NB4 (cell line): ENCODE results near the gene RPL38.

Experiments
- POLR2A ChIP-seq: IDR thresholded peaks from 2 replicates; pipeline ENCODE4 v1.6.1; 2011; ENCODE audit warnings: mild to moderate bottlenecking; ENCODE audit not compliant: insufficient read length; ENCODE audit errors: extremely low read depth
- TF ChIP-seq, protein P1 (sequence below): IDR thresholded peaks from one replicate; pipeline ENCODE4 v1.5.1; 2012; ENCODE audit warnings: low read depth, low read length

DNA sequence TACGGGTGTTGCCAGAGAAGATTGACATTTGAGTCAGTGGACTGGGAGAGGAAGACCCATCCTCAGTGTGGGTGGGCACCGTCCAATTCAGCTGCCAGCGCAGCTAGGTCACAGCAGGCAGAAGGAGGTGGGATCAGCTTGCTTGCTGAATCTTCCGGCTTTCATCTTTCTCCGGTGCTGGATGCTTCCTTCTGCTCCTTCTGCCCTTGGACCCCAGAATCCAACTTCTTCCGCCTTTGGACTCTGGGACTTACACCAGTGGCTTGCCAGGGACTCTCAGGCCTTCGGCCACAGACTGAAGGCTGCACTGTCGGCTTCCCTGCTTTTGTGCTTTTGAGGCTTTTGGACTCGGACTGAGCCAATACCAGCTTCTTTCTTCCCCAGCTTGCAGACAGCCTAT lies 46.1 kb upstream of the RPL38 start:
- TF ChIP-seq, protein P1, sequence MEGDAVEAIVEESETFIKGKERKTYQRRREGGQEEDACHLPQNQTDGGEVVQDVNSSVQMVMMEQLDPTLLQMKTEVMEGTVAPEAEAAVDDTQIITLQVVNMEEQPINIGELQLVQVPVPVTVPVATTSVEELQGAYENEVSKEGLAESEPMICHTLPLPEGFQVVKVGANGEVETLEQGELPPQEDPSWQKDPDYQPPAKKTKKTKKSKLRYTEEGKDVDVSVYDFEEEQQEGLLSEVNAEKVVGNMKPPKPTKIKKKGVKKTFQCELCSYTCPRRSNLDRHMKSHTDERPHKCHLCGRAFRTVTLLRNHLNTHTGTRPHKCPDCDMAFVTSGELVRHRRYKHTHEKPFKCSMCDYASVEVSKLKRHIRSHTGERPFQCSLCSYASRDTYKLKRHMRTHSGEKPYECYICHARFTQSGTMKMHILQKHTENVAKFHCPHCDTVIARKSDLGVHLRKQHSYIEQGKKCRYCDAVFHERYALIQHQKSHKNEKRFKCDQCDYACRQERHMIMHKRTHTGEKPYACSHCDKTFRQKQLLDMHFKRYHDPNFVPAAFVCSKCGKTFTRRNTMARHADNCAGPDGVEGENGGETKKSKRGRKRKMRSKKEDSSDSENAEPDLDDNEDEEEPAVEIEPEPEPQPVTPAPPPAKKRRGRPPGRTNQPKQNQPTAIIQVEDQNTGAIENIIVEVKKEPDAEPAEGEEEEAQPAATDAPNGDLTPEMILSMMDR, result no peak
- TF ChIP-seq POLR2A, result no peak
